ENCODE measurements around the gene S1PR1. TPM values are rescaled to one million over a fixed set of nuclear protein-coding genes. Genes with fewer than 3 reads are reported as not detected.

S1PR1 gene
- total and polyA plus RNA-seq, 7 donors = 1.2 to 29.3 (median 19.8) TPM

DNA sequence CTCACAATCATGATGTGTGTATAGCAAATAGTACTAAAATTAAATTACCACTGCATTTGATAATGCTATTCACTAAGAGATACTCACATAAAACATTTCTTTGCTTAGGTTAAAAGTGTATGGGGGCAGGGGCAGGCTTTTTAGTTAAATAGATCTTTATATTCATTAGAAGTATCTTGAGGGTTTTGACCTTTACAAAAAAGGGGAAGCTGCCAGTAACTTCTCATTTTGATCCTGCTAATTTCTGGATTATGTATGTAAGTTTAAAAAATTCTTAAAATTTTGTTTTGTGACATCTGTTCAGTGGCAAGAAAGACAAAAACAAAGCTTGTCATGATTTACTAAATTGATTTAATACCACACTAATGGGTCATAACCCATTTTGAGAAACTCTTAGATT is 45.8 kb upstream of the S1PR1 start:
- H3K27ac ChIP-seq = no peak overlapping the region
- H3K9me3 ChIP-seq = no peaks in the 10 kb centered on the region
- TF ChIP-seq POLR2A (IDR thresholded peaks at IDR 0.05) = no peak
- no peak for TF ChIP-seq POLR2AphosphoS5 (IDR thresholded peaks at IDR 0.05)
- TF ChIP-seq EP300 (IDR thresholded peaks at IDR 0.05) = no peak
- TF ChIP-seq, protein P1, sequence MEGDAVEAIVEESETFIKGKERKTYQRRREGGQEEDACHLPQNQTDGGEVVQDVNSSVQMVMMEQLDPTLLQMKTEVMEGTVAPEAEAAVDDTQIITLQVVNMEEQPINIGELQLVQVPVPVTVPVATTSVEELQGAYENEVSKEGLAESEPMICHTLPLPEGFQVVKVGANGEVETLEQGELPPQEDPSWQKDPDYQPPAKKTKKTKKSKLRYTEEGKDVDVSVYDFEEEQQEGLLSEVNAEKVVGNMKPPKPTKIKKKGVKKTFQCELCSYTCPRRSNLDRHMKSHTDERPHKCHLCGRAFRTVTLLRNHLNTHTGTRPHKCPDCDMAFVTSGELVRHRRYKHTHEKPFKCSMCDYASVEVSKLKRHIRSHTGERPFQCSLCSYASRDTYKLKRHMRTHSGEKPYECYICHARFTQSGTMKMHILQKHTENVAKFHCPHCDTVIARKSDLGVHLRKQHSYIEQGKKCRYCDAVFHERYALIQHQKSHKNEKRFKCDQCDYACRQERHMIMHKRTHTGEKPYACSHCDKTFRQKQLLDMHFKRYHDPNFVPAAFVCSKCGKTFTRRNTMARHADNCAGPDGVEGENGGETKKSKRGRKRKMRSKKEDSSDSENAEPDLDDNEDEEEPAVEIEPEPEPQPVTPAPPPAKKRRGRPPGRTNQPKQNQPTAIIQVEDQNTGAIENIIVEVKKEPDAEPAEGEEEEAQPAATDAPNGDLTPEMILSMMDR (IDR thresholded peaks at IDR 0.05) = no peak

DNA sequence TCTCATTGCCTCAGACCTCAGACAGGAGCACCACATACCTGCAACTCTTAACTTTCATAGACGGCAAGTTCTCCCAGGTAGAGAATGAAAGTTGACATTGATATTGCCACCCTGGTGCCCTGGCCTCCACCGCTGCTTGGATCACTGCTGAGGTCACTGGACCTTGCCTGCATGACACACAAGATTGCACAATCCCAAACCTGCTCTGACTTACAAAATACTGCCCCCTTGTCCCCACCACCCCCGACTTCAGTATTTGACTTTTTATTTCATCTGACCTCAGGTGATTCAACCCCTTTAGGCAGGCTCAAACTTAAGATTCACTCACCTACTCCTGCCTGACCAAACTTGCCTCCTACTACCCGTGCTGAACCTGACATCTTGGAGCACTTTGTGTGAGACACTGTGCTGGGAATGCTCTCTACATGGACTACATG is 43.1 kb upstream of the S1PR1 start:
- H3K4me3 ChIP-seq = no peak overlapping the region
- H3K9me3 ChIP-seq = no peaks in the 10 kb centered on the region
- TF ChIP-seq POLR2AphosphoS5 (IDR thresholded peaks at IDR 0.05) = no peak
- no peak for TF ChIP-seq EP300 (IDR thresholded peaks at IDR 0.05)
- TF ChIP-seq, protein P1 (IDR thresholded peaks at IDR 0.05) = no peak
- TF ChIP-seq POLR2A (IDR thresholded peaks at IDR 0.05) = no peak
- no peak overlapping the region for H3K27ac ChIP-seq
- no peaks in the 10 kb centered on the region for H3K36me3 ChIP-seq
- DNase-seq = no peak
- no peaks in the 10 kb centered on the region for H3K4me1 ChIP-seq
- H3K27me3 ChIP-seq = no peaks in the 10 kb centered on the region
- 64 to 87% methylated on average over 4 of the region's 4 CpGs for WGBS, 2 donors
- intact Hi-C loops (cut with DNase I) = no loop called here

More for the DNA sequence above, 45.8 kb upstream of the S1PR1 start:
- H3K4me3 ChIP-seq = no peak overlapping the region
- no peak for DNase-seq
- no peaks in the 10 kb centered on the region for H3K4me1 ChIP-seq
- no peaks in the 10 kb centered on the region for H3K36me3 ChIP-seq
- H3K27me3 ChIP-seq = no peaks in the 10 kb centered on the region
- intact Hi-C loops (cut with DNase I) = no loop called here

DNA sequence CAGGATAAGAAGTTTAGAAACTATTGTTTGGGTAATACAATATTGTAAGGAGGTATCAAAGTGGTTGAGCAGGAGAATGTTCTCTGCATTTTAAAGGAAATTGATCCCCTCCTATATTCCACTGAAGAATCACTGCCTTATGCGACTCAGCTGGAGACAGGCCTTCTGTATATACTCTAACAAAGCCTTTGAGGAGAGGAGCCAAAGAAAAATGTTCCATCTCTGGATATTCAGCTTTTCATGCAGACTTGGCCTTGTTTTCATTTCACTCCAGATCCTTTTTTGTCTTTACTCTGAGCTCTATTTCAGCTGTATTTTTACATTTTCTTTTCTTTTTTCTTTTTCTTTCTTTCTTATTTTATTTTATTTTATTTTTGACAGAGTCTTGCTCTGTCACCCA is 42.1 kb upstream of the S1PR1 start:
- Histone ChIP-seq H3K4me3 (no peak overlapping the region), H3K36me3 (no peaks in the 10 kb centered on the region), H3K4me1 (no peaks in the 10 kb centered on the region), H3K9me3 (no peaks in the 10 kb centered on the region), H3K27me3 (no peaks in the 10 kb centered on the region), H3K27ac (no peak overlapping the region)
- intact Hi-C loops (cut with DNase I) = no loop called here
- DNase-seq = no peak
- TF ChIP-seq, protein P1 (IDR thresholded peaks at IDR 0.05) = no peak
- TF ChIP-seq POLR2AphosphoS5 (IDR thresholded peaks at IDR 0.05) (no peak), POLR2A (IDR thresholded peaks at IDR 0.05) (no peak), EP300 (IDR thresholded peaks at IDR 0.05) (no peak)
- 75 to 91% methylated on average over 1 of the region's 1 CpG for WGBS, 2 donors

DNA sequence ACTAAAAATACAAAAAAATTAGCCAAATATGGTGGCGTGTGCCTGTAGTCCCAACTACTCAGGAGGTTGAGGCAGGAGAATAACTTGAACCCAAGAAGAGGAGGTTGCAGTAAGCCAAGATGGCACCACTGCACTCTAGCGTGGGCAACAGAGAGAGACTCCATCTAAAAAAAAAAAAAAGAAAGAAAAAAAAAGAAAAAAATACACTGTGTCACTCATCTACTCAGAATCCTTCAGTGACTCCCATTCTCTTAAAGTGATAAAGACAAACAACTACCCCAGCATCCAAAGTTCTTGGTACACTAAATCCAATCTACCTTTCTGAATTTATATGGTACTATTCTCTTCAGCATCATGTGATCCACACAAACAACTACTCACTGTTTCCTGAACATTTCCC is 40.2 kb upstream of the S1PR1 start:
- Histone ChIP-seq H3K4me1 (no peaks in the 10 kb centered on the region), H3K4me3 (no peak overlapping the region), H3K27ac (no peak overlapping the region), H3K36me3 (no peaks in the 10 kb centered on the region), H3K27me3 (no peaks in the 10 kb centered on the region), H3K9me3 (no peaks in the 10 kb centered on the region)
- 91 to 96% methylated on average over 2 of the region's 2 CpGs for WGBS, 2 donors
- TF ChIP-seq EP300 (IDR thresholded peaks at IDR 0.05) (no peak), POLR2A (IDR thresholded peaks at IDR 0.05) (no peak), POLR2AphosphoS5 (IDR thresholded peaks at IDR 0.05) (no peak)
- TF ChIP-seq, protein P1 (IDR thresholded peaks at IDR 0.05) = no peak
- intact Hi-C loops (cut with DNase I) = no loop called here
- no peak for DNase-seq

Data from sigmoid colon (tissue), 7 donors.